HPDE6-E6E7 (cell line): ENCODE data around the gene DCAF5.
A peak's percentile ranks its signal among the peaks of the same experiment; 100 is the strongest.
"Not testable (repeated sequence)": the region's sequence is repeated elsewhere in the genome, so short reads cannot be mapped to it uniquely, and the experiment has no call there.

ENCODE experiments used
- DNase-seq: peaks from one replicate; pipeline ENCODE4 v3.0.0; 2011; ENCODE audit warnings: missing footprints; ENCODE audit errors: extremely low spot score

Gene DCAF5

GRCh38 chr14:69152902-69153151, at the start of gene DCAF5:
TSS of gene DCAF5 (minus strand) at chr14:69153119. CDS start at chr14:69152978, 141 bp downstream.
- no peak for DNase-seq

GRCh38 chr14:69199786-69200185, 46.9 kb upstream of the DCAF5 start:
- no peak for DNase-seq

GRCh38 chr14:69193721-69194120, 40.8 kb upstream of the DCAF5 start:
- DNase-seq, result no peak

GRCh38 chr14:69191340-69192111, 38.6 kb upstream of the DCAF5 start, which contains the start of gene EXD2:
TSS of gene EXD2 (plus strand) at chr14:69191498. CDS start at chr14:69209471, 17,973 bp downstream.
- DNase-seq, result peak; percentile 99

- no peak for DNase-seq
Measured at GRCh38 chr14:69190191-69190590, 37.3 kb upstream of the DCAF5 start.

- DNase-seq, result no peak
Measured at GRCh38 chr14:69183735-69184134, 30.8 kb upstream of the DCAF5 start.

GRCh38 chr14:69182580-69182979, 29.7 kb upstream of the DCAF5 start:
- DNase-seq, result not testable (repeated sequence)

GRCh38 chr14:69181491-69181890, 28.6 kb upstream of the DCAF5 start:
- DNase-seq, result no peak

GRCh38 chr14:69175130-69175529, 22.2 kb upstream of the DCAF5 start:
- DNase-seq, result no peak

GRCh38 chr14:69171569-69171968, 18.6 kb upstream of the DCAF5 start:
- no peak for DNase-seq

- DNase-seq, result no peak
Measured at GRCh38 chr14:69170839-69171238, 17.9 kb upstream of the DCAF5 start.

GRCh38 chr14:69165787-69166186, 12.9 kb upstream of the DCAF5 start:
- not testable (repeated sequence) for DNase-seq

- no peak for DNase-seq
Measured at GRCh38 chr14:69161590-69161989, 8.7 kb upstream of the DCAF5 start.

GRCh38 chr14:69156224-69156623, 3.3 kb upstream of the DCAF5 start:
- DNase-seq, result no peak

- no peak for DNase-seq
Measured at GRCh38 chr14:69154779-69155178, 1.9 kb upstream of the DCAF5 start.

- no peak for DNase-seq
Measured at GRCh38 chr14:69153873-69154270, 953 bp upstream of the DCAF5 start.

GRCh38 chr14:69153152-69153872, 393 bp upstream of the DCAF5 start:
- peak; percentile 99 for DNase-seq

GRCh38 chr14:69152181-69152901, 578 bp downstream of the DCAF5 start:
- no peak for DNase-seq

- peak; percentile 80 for DNase-seq
Measured at GRCh38 chr14:69151458-69152180, 1.3 kb downstream of the DCAF5 start.

- no peak for DNase-seq
Measured at GRCh38 chr14:69149461-69150244, 3.3 kb downstream of the DCAF5 start.

GRCh38 chr14:69142101-69142500, 10.8 kb downstream of the DCAF5 start:
- DNase-seq, result no peak
